Ureter (tissue), 1 donor: ENCODE results near the gene HOXC5. TPM values are rescaled to one million over a fixed set of nuclear protein-coding genes. Genes with fewer than 3 reads are reported as not detected.
A peak's percentile ranks its signal among the peaks of the same experiment; 100 is the strongest.

Experiments used
- DNase-seq: peaks from one replicate; pipeline ENCODE4 v3.0.0-alpha.2; 2020; ENCODE audit warnings: low spot score
- total RNA-seq: library from RNA; stranded (reverse); gene quantifications from one replicate; pipeline ENCODE4 v1.2.4, GENCODE V29; 2023
- donor health status: DM: yes; HTN: yes; CAD: no.

HOXC5 gene
- total RNA-seq, 1 donor from 2014 or later = 1.7 TPM

DNA sequence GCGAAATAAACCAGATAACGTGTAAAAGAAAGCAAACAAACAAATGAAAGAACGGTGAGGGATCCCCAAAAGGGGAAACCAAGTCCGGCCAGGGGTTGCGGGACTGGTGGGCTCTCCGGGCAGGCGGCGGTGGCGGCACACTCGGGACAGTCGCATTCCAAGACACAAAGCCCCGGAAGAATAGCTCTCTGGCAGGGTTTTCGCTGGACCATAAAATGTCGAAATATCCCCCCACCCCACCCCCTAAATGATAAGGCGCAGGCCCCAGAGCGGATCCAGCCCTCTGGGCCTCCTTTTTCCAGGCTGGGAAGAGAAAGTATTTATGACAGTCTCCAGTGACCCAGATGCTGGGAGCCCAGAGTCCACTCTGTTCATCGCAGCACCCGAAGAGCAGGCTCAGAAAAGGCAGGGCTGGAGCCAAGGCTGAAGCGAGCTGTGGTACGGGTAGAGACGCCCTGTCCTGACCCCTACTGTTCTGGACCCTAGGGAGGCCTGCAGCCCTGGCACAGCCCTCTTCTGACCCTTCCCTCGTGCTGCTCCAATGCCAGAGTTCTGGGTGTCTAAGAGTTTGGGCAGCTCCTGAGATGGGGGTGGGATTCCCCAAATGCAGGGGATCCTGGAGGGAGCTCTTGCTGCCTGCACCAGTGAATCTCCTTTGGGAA lies 26.2 kb upstream of the HOXC5 start:
- DNase-seq = no peak

- no peak for DNase-seq
Measured at GRCh38 chr12:54007538-54008259, 25.2 kb upstream of the HOXC5 start.

- no peak for DNase-seq
Measured at GRCh38 chr12:54008260-54008552, 24.6 kb upstream of the HOXC5 start.

DNA sequence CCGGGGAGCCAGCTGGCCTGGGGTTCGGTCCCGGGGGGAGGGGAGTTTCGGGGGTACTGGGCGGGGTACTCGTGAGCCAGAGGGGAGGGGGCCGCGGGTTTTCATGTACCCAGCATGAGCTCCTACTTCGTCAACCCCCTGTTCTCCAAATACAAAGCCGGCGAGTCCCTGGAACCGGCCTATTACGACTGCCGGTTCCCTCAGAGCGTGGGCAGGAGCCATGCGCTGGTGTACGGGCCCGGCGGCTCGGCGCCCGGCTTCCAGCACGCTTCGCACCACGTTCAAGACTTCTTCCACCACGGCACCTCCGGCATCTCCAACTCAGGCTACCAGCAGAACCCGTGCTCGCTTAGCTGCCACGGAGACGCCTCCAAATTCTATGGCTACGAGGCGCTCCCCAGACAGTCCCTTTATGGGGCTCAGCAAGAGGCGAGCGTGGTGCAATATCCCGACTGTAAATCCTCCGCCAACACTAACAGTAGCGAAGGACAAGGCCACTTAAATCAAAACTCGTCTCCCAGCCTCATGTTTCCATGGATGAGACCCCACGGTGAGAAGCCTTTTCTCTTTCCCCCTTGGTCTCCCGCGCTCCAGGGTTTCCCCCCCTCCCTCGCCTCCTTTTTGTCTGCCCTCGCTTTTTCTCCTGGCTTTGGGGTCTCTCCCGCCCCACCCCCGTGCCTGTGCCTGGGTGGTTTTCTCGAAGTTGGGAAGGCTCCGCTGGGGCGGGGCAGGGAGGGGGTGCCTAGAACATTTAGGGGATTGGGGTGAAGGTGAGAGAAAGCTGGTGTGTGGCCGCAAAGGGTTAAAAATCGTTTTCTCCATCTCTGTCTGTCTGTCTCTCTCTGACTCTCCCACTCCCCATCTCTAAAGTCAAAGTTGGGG lies 23.4 kb upstream of the HOXC5 start:
- no peak for DNase-seq

DNA sequence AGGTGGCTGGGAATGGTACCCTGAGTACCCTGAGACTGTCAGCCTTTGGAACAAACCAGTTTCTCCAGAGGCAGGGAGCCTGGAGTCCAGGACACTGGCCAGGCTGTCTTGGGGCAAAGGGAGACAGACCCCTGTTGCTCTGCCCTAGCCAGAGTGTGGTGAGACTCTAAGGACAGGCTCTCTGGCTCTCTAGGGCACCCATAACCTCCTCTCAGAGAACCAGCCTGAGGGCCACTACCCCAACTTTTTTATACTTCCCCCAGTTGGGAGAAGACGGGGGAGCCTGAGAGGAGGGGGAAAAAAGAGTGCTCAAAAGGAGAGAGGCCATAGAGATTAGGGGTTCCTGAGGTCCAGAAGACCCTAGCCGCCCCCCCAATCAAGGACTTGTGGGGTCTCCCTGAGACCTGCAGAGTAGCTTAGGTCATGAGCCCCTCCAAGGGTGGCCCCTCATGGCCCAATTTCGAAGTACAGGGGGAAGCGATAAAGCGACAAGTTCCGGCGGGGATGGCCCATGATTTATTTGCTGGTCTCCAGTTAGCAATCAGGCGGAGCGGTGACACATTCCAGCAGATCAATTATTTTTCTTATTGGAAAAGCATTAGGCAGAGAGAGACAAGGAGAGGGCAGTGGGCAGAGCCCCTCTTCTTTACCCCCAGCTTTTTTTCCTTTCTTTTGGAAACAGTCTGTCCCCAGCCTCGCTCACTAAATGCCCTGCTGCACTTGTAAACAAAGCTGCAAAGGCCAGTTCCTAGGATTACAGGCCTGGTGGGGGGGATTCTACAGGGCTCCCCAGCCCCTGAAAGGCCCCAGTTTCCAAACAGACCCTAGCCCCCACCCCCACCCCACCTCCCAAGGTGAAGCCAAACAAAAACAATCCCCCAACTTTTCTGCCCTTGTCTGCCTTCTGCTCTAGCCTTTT lies 22.5 kb upstream of the HOXC5 start:
- no peak for DNase-seq

GRCh38 chr12:54010972-54011664 lies 21.7 kb upstream of the HOXC5 start:
- no peak for DNase-seq

DNA sequence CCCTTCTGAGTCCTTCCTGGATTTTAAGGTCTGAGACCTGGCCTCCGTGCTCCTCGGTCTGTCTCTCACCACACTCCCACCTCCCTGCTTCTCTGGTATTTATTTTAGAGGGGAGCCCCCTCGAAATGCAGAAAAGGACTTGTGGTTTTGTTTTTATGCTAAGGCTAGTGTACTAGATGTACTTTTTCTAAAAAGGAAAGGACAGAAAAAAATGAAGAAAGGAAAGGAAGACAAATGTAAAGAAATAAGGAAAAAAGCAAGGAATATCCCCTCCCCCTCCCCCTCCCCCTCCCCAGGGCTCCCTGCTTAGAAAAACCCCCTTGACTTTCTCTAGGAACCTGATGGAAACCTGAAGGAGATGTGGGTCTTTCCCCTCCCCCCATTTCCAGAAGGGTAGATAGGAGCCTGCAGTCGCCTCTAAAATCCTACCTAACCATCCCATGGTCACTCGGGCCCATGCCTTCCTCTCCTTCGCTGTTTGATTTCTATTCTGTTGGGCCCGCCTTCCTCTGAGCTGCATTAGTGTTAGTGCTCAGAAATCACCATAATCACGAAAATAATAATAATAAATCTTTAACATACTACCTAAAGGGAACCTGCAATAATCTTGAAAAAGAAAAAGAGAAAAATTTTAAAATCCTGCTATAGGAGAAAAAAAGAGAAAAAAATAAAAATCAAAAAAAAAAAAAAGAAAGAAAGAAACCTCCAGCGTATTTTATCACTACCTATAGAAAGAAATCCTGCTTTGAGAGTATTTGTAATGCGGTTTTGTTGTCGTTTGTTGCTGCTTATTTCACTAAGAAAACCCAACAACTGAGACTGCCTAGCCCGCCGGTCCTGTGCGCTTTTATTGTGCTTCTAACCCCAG lies 21.0 kb upstream of the HOXC5 start:
- no peak for DNase-seq

- no peak for DNase-seq
Measured at GRCh38 chr12:54012631-54013409, 20.0 kb upstream of the HOXC5 start.

GRCh38 chr12:54014377-54015017 lies 18.4 kb upstream of the HOXC5 start:
- no peak for DNase-seq

DNA sequence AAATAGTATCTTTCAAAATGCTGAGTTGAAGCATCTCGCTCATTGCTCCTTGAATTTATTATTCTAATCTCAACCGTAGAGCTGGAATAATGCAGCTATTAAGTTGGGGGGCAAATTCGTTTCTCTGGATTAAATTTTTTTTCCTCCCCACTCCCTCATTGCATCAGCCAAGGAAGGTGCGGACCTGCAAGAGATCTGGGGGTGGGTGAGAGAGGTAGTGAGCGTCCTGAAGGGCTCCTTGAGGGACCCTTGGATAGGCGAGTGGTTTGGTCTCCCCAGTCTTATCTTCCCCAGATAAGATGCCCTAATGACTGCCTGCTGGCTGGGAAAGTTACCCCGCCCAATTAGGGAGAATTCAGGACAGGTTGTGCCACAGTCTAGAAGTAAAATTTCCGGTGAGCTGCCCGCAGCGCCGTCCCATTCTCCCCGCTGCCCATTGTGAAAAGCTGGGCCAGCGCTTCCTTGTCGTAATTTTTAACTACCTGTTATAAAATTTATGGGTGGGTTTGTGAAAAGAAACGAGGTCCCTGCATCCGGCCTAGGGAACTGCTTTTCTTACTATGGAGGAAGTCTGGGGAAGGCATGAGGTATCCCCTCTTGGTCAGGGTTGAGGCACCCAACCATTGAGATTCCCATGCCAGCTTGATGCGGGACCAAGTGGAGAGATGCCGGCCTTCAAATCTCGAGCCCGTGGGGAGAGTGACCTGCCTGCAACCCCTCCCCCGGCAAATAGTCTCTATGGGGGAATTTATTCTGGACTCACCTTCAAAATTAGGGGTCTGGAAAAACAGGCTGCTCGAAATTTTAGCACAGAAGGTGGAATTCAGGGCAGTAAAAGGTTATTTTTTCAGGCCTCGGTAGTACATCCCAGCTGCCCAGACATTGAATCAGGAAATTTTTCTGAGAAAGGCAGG lies 17.6 kb upstream of the HOXC5 start:
- no peak for DNase-seq

DNA sequence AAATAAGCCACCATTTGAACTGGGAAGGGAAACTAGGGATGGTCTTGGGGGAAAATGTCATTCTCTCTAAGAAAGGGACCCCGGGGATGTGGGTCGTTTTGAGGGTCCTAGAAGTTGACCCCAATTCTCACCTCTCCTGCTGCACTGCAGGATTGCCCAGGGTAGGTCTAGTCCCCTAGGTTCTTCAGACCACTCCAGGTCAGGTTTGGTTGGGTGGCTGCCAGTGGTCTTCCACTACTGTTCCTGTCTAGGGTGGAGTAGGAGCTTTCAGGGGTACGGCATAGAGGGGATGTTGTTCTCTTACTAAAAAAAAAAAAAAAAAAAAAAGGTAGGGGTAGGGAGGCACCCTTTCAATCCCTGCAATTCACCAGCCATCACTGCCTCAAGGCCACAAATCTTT lies 16.8 kb upstream of the HOXC5 start:
- DNase-seq = no peak

- no peak for DNase-seq
Measured at GRCh38 chr12:54016478-54016964, 16.3 kb upstream of the HOXC5 start.

DNA sequence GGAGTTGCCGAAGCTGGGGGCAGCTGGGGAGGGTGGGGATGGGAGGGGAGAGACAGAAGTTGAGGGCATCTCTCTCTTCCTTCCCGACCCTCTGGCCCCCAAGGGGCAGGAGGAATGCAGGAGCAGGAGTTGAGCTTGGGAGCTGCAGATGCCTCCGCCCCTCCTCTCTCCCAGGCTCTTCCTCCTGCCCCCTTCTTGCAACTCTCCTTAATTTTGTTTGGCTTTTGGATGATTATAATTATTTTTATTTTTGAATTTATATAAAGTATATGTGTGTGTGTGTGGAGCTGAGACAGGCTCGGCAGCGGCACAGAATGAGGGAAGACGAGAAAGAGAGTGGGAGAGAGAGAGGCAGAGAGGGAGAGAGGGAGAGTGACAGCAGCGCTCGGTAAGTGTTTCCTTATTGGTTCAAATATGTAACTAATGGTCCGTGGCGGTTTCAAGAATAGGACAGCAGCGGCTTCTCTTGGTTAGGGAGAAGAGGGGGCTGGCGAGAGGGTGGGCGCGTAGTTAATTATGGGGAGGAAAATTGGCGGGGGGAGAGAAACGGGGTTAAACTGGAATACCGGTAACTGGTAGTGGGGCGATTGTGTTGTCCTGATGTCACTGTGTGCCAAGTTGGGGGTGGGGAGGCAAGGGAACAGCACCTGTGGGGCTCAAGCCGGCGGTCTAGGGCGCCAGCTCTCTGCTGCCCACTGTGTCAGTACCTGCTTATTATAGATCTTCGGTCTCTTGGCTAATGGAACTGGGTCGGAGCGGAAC lies 15.6 kb upstream of the HOXC5 start:
- no peak for DNase-seq

DNA sequence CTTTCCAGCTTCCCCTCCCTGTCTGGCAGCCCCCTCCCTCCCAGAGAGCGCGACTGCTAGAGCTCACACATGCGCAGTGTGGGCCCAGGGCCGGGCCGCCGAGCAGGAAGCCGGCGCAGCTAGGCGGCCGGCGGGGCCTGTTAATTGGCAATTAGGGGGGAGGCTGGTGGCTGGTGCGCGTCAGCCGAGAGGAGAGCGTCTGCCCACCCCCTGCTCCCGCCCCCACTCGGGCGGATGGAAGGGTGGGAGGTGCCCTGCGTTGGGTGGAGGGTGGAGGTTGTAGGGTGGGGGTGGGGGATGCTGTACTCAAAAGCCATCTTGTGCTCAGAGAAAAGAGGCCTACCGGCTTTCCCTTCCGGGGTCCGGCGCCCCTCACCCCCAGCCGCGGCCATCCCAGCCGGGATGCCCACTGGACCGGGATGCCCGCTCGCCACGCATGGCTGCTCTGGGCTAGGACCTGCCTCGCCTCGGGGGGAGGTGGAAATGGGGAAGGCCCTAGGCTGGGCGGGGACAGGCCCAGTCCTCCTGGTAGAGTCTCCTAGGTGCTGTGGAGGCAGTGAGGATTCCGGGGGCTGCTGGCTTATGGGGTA lies 14.9 kb upstream of the HOXC5 start:
- peak; percentile 77 for DNase-seq

GRCh38 chr12:54018468-54018984 lies 14.3 kb upstream of the HOXC5 start:
- no peak for DNase-seq
